Right cardiac atrium (tissue), 5 donors: ENCODE results near the gene STXBP4. TPM values are rescaled to one million over a fixed set of nuclear protein-coding genes. Genes with fewer than 3 reads are reported as not detected.

ENCODE experiments used
- ATAC-seq, 2 donors: fragments of 200-7000 bp; cut with Tn5 transposase; one replicate each; pipeline versions ENCODE4 v1.8.0 to v1.9.1; 2020; ENCODE audit warnings: moderate library complexity in 2 of 2, mild to moderate bottlenecking in 1 of 2
- DNase-seq, 3 donors: peaks; one replicate each; pipeline ENCODE4 v3.0.0-alpha.2; 2020
- H3K27ac ChIP-seq: one replicate; pipeline ENCODE4 v1.5.1; 2013; ENCODE audit warnings: mild to moderate bottlenecking, low read length, control low read depth, moderate library complexity
- H3K27me3 ChIP-seq: one replicate; pipeline ENCODE4 v1.6.1; 2013; ENCODE audit not compliant: control insufficient read depth, insufficient read depth
- H3K4me1 ChIP-seq: one replicate; pipeline ENCODE4 v1.6.1; 2013; ENCODE audit warnings: low read length; ENCODE audit not compliant: control insufficient read depth, insufficient read depth
- H3K4me3 ChIP-seq: one replicate; pipeline ENCODE4 v1.5.1; 2013; ENCODE audit warnings: low read length, control low read depth
- H3K9me3 ChIP-seq: one replicate; pipeline ENCODE4 v1.6.1; 2013; ENCODE audit warnings: low read length; ENCODE audit not compliant: control insufficient read depth
- WGBS: extraction: QIAGEN DNeasy Blood & Tissue Kit; methylation state at CpG from one replicate; pipeline ENCODE4 v1.1.7; 2013; 5-methylcytosine and 5-hydroxymethylcytosine counted together
- intact Hi-C, 4 donors: fragments of 100-400 bp; cut with DNase I; formaldehyde crosslinking; loops; one replicate each; pipeline versions ENCODE4 v1.11.0 to v1.14.0; 2022 to 2023
- polyA plus RNA-seq: library from polyadenylated mRNA; stranded (reverse); fragments of 200-250 nt; gene quantifications from one replicate; pipeline ENCODE4 v1.2.3, GENCODE V29; 2013
- total RNA-seq, 4 donors: library from RNA; stranded (reverse); fragmentation: NEBNext Ultra II Directional; extraction: Animal tissue kit (Norgen Biotek cat#: 25700); gene quantifications; one replicate each; pipeline ENCODE4 v1.2.1, GENCODE V29; 2021
- donor health status: healthy with polysubstance abuse.
- donor health status: DM: no; HTN: yes; CAD: no.
- donor health status: DM: no; HTN: no; CAD: no.
- donor health status: DM: no; HTN: yes; CAD: no; lungs with severe emphysema.
- donor health status: DM: yes; HTN: yes; CAD: no.

STXBP4 gene
- total and polyA plus RNA-seq, 5 donors: 2.6 to 10.8 (median 9.4) TPM

DNA sequence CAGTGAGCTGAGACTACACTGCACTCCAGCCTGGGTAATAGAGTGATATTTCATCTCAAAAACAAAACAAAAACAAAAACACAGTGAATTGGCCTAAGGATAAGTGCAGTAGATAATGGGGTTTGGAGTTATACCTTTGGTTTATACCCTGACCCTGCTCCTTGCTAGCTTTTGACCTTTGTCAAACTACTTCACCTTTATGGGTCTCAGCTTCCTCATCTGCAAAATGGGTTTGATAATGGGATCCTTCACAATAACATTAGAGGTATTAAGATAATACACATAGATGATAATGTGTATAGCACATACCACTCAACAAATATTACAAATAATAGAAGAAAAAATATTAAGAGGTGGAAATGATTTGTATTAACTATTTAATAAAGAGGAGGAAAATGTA is 85.9 kb downstream of the STXBP4 start:
- intact Hi-C loops: loop anchor here in 1 of 4 donors (5.0 kb wide), 1 partner anchor 293 kb away; no protein-coding TSS in a partner anchor
- Histone ChIP-seq H3K4me3 (no peak overlapping the region), H3K27me3 (no peaks in the 10 kb centered on the region), H3K9me3 (no peaks in the 10 kb centered on the region), H3K27ac (no peak overlapping the region), H3K4me1 (no peaks in the 10 kb centered on the region)
- ATAC-seq (no peak), DNase-seq (no peak)

DNA sequence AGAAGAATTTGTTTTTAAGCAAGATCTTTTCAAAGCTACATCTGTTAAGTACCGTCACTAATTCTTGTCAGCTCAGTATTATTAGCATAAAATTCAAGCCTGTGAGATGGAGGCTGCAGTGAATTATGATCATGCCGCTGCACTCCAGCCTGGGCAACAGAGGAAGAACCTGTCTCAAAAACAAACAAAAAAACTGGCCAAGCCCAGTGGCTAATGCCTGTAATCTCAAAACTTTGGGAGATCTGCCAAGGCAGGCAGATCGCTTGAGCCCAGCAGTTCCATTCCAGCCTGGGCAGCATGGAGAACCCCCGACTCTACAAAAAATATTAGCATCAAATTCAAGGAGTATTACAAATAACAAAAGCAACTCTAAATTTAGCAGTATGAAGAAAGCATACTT is 88.0 kb downstream of the STXBP4 start:
- ATAC-seq (no peak), DNase-seq (no peak)
- no peak overlapping the region for H3K4me3 ChIP-seq
- no peak overlapping the region for H3K27ac ChIP-seq
- H3K27me3 ChIP-seq: no peaks in the 10 kb centered on the region
- intact Hi-C loops: no loop called here
- H3K4me1 ChIP-seq: no peaks in the 10 kb centered on the region
- 64% methylated on average over 4 of the region's 4 CpGs for WGBS
- H3K9me3 ChIP-seq: no peaks in the 10 kb centered on the region

DNA sequence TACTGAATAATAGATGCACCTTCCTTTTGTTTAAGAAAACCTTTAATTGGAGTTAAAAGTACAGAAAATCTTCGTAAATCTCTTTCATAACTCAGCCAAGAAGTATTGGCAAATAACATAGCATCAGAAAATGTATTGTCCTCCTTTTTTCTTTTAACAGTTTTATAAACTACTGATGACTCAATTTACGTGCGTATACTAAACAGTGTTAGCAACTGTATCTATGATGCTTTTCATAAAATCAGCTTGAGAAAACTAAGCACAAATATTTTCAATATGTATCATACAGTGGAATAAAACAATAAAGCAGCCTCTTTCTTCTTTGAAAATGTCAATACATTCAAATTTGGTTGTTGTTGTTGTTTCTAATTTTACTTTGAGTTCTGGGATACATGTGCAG is 88.6 kb downstream of the STXBP4 start:
- DNase-seq: no peak
- Histone ChIP-seq H3K27me3 (no peaks in the 10 kb centered on the region), H3K27ac (no peak overlapping the region), H3K9me3 (no peaks in the 10 kb centered on the region), H3K4me3 (no peak overlapping the region), H3K4me1 (no peaks in the 10 kb centered on the region)
- intact Hi-C loops: no loop called here
- ATAC-seq: no peak
- WGBS: 92% methylated on average over 3 of the region's 3 CpGs

DNA sequence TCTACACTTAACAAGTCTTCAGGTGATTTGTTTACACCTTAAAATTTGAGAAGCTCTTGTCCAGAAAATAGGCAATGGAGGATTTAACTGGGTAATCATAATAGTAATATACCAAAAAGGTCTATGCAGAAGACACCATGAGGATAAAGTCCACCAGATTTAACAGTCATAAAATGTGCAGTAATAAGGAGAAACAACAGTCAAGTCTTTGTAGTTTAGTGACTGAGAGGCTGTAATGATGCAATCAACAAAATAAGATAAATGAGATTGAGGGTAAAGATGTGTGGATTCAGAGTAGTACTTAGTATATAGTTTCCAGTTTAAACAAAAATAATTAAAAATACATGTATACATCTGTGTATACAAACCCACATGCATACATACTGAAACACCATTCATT is 91.2 kb downstream of the STXBP4 start:
- no peaks in the 10 kb centered on the region for H3K9me3 ChIP-seq
- no peak overlapping the region for H3K4me3 ChIP-seq
- no peaks in the 10 kb centered on the region for H3K4me1 ChIP-seq
- no peaks in the 10 kb centered on the region for H3K27me3 ChIP-seq
- intact Hi-C loops: no loop called here
- no peak for ATAC-seq
- no peak overlapping the region for H3K27ac ChIP-seq
- DNase-seq: no peak

DNA sequence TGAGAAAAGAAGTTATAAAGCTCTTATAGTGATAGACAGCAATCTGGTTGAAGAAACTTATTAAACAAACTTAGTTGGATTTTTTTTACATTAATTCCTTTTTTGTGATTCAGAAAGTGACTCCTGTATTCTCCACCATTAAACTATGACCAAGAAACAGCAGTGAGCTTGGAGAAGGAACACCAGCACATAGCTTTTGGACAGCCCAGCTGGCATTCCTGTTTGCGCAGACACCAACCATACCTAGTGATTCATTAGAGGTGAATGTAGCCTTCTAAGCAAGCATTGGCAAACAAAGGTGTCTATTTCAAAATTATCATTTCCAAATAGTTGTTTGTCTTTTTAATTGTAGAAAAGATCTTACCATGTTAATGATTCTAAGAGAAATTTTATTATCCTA is 94.4 kb downstream of the STXBP4 start:
- Histone ChIP-seq H3K27ac (no peak overlapping the region), H3K27me3 (no peaks in the 10 kb centered on the region), H3K9me3 (no peaks in the 10 kb centered on the region), H3K4me3 (no peak overlapping the region), H3K4me1 (no peaks in the 10 kb centered on the region)
- intact Hi-C loops: no loop called here
- ATAC-seq (no peak), DNase-seq (no peak)
- WGBS: 97% methylated on average over 1 of the region's 1 CpG

DNA sequence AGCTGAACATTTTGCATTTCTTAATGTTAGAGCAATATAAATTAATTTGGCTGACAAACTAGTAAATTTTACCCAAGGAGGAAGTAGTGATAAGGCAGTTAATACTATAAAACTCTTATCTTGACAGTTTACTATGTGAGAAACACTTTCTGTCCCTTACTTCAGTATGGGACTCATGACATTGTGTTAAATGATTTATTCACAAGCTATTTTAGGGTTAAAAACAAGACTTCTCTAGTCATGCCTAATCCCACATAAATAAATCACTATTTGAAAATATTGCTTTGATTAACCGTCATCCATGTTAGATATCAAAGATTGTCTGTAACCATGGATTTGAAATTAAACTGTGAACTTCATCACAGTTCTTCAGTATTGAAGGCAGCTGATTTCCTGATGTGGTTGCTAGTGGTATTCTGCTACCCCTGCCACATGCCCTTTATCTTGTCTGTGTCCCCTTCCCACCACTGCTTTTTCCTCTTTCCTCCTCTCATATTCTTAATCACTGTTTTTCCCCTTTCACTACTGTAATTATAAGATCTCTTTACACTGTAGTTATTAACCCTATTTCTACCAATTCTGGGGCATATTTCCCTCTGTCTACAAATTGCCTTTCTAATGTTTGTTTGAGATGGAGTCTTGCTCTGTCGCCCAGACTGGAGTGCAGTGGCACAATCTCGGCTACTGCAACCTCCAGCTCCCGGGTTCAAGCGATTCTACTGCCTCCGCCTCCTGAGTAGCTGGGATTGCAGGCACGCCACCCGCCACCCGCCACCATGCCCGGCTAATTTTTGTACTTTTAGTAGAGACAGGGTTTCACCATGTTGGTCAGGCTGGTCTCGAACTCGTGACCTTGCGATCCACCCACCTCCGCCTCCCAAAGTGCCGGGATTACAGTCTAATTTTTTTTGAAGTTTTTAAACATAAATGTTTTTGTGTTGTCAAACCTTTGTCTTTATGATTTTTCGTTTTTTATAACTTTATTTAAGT is 95.6 kb downstream of the STXBP4 start:
- Histone ChIP-seq H3K4me1 (no peaks in the 10 kb centered on the region), H3K9me3 (no peaks in the 10 kb centered on the region), H3K4me3 (no peak overlapping the region), H3K27me3 (no peaks in the 10 kb centered on the region), H3K27ac (no peak overlapping the region)
- intact Hi-C loops: no loop called here
- 90% methylated on average over 16 of the region's 16 CpGs for WGBS
- ATAC-seq (no peak), DNase-seq (peak in 1 of 3 donors; percentile 30)

DNA sequence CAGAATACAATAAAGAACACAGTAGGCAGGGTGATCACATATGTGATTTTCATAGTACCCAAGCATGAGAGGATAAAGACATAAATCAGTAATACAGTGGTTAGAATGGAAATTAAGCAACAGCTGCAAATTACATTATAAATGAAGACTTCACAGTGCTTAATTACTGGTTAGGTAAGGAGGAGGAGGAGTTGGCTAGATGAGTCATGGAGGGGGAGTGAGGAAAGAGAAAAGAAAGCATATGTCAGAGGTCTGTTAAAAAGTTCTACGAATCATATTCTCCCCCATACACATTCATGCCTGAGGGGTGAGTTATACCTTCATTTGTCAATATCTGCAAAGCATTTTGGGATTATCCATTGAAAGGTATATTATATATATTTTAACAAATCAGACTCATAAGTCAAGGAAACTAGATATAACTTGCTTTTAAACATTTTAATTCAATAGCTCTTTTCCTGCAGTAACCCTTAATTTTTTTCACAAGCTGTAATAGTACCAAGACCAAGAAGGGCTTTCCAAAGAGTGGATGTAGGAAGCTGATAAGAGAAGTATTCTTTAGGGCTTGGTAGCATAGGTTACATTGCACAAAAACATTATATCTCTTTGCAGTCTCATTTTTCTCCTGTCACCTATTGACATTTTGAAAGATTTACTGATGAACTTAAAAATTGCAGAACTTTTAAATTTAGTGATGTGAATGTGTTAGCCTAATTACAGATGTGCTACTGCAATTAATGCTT is 99.3 kb downstream of the STXBP4 start:
- no peaks in the 10 kb centered on the region for H3K9me3 ChIP-seq
- WGBS: 67% methylated on average over 1 of the region's 1 CpG
- ATAC-seq (no peak), DNase-seq (no peak)
- H3K27ac ChIP-seq: no peak overlapping the region
- no peaks in the 10 kb centered on the region for H3K27me3 ChIP-seq
- H3K4me1 ChIP-seq: no peaks in the 10 kb centered on the region
- intact Hi-C loops: no loop called here
- no peak overlapping the region for H3K4me3 ChIP-seq

DNA sequence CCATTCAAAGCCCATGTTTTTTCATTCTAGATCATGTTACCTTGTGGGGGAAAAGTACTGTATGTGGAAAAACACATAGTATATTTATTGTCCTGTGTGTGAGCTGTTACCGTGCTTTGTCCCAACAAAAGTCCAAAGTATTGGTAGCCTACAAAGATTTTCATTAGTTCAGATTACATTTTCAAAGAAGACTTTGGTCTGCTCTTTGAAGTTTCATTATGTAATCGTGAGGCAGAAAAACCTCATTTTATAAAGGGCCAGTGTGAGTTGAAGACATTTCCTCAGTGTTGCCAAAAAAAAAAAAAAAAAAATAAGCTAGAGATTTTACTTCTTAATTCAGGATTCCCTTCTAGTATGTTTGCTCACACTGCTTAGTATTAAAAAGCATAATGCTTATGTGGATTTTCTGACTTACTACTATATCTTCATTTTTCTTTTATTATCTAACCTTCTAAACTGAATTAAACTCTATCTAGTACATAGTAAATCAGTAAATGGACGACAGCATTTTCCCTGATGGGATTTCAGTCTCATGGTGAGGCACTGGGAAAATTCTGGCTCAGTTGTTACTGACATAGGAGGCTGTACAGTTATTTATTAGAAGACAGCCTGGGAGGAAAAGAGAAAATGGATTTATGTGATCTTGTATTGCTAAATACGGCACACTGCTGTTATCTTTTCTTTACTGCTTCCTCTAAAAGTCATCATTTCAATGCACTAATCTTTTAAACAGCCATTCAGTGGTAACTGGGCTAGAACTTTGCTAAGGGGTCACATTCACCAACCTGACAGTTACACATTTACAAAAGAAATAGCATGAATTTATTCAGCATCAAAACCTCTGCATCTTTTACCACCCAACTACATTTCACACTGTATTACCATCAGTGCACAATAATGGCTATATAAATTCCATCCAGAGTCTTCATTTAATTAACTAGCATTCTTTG is 100.6 kb downstream of the STXBP4 start:
- no peak for DNase-seq

DNA sequence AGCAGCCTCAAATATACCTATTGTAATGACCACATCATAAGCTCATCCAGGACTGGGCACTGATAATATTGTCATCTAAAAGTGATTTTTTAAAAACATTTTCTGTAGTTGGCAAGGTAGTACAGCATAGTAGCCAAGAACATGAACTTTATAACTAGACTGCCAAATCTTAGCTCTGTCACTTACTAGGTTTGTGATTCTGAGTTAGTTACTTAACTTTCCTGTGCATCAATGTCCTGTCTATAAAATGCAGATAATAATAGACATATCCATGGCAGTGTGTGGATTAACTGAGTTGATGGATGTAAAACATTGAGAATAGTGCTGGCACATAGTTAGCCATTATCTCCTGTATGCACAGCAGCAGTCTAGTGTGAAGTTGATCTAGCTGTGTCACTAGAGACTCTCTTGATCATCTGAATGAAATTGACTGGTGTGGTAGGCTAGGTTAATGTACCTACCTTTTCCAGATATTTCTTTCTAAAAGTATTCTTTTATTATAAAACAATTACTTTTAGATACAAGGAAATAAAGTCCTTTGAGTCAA is 101.5 kb downstream of the STXBP4 start:
- Histone ChIP-seq H3K4me1 (no peaks in the 10 kb centered on the region), H3K9me3 (no peaks in the 10 kb centered on the region), H3K4me3 (no peak overlapping the region), H3K27me3 (no peaks in the 10 kb centered on the region), H3K27ac (no peak overlapping the region)
- intact Hi-C loops: no loop called here
- DNase-seq: no peak
- no peak for ATAC-seq

More for the DNA sequence above, 100.6 kb downstream of the STXBP4 start:
- H3K4me1 ChIP-seq: no peaks in the 10 kb centered on the region
- no peaks in the 10 kb centered on the region for H3K27me3 ChIP-seq
- no peak overlapping the region for H3K4me3 ChIP-seq
- ATAC-seq: no peak
- no peak overlapping the region for H3K27ac ChIP-seq
- no peaks in the 10 kb centered on the region for H3K9me3 ChIP-seq
- intact Hi-C loops: no loop called here
- WGBS: 51% methylated on average over 4 of the region's 4 CpGs

DNA sequence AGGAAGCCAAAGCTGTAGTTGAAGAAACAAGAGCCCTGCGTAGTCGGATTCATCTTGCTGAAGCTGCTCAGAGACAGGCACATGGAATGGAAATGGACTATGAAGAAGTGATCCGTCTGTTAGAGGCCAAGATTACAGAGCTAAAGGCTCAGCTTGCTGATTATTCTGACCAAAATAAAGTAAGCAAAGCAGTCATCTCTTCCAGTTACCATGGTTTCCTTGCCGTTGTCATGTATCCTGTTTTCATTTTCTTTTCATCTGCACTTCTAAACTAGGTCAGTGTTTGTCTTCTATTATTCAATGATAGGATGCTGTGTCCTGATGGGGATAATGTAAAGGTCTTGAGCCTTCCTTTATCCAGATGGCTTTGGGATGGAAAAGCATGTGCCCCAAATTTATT is 104.3 kb downstream of the STXBP4 start:
- H3K27me3 ChIP-seq: no peaks in the 10 kb centered on the region
- 68% methylated on average over 4 of the region's 4 CpGs for WGBS
- DNase-seq (no peak), ATAC-seq (no peak)
- no peaks in the 10 kb centered on the region for H3K9me3 ChIP-seq
- no peak overlapping the region for H3K4me3 ChIP-seq
- intact Hi-C loops: no loop called here
- H3K27ac ChIP-seq: no peak overlapping the region
- H3K4me1 ChIP-seq: no peaks in the 10 kb centered on the region
